Stomach (tissue), 4 donors: Measurements from ENCODE around the gene OR5AR1.

ENCODE experiments used
- EP300 ChIP-seq: sonication (generic); formaldehyde crosslinking; IDR thresholded peaks from one replicate; pipeline ENCODE4 v1.6.1; 2017; ENCODE audit warnings: antibody characterized with exemption
- POLR2A ChIP-seq, 4 donors: fragments of 450-650 bp; IDR thresholded peaks; one replicate each; pipeline ENCODE4 v1.6.1; 2016; ENCODE audit warnings: antibody characterized with exemption in 4 of 4, control low read depth in 2 of 4, mild to moderate bottlenecking in 1 of 4, moderate library complexity in 1 of 4
- TF ChIP-seq, protein P1 (sequence below), 7 experiments: fragments of 450-650 bp in 4 of 7; fragments of 200-600 bp in 3 of 7; sonication (generic) in 3 of 7; IDR thresholded peaks; one replicate each; pipeline ENCODE4 v1.5.1; 2016 to 2019; ENCODE audit warnings: antibody characterized with exemption in 7 of 7, control low read depth in 2 of 7, mild to moderate bottlenecking in 1 of 7

DNA sequence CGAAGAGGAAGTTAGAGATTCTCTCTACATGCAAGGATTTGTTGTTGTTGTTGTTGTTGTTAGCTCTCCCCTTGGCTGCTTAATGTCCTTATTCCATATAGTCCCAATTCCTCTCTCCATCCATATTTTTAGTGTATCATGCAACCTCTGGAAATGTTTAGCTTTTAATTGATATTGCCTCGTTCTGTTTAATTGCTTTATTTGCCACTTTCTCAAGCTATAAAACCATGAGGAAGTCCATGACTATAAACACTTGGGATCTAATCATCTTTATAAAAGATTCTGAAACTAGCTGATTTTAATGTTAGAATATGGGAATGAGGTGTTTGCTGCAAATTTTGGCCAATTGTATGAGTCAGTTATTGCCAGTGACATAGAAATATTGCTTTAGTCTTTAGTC lies 29.9 kb downstream of the OR5AR1 start:
- TF ChIP-seq, protein P1, sequence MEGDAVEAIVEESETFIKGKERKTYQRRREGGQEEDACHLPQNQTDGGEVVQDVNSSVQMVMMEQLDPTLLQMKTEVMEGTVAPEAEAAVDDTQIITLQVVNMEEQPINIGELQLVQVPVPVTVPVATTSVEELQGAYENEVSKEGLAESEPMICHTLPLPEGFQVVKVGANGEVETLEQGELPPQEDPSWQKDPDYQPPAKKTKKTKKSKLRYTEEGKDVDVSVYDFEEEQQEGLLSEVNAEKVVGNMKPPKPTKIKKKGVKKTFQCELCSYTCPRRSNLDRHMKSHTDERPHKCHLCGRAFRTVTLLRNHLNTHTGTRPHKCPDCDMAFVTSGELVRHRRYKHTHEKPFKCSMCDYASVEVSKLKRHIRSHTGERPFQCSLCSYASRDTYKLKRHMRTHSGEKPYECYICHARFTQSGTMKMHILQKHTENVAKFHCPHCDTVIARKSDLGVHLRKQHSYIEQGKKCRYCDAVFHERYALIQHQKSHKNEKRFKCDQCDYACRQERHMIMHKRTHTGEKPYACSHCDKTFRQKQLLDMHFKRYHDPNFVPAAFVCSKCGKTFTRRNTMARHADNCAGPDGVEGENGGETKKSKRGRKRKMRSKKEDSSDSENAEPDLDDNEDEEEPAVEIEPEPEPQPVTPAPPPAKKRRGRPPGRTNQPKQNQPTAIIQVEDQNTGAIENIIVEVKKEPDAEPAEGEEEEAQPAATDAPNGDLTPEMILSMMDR (IDR thresholded peaks at IDR 0.05) = no peak
- no peak for TF ChIP-seq POLR2A (IDR thresholded peaks at IDR 0.05)
- no peak for TF ChIP-seq EP300
